ENCODE data around the gene GLRX3.

The GLRX3 gene

GRCh38 chr10:130213286-130214080 lies 77.3 kb downstream of the GLRX3 start:
- no peak for DNase-seq

GRCh38 chr10:130214431-130214830 lies 78.2 kb downstream of the GLRX3 start:
- no peak for DNase-seq

DNA sequence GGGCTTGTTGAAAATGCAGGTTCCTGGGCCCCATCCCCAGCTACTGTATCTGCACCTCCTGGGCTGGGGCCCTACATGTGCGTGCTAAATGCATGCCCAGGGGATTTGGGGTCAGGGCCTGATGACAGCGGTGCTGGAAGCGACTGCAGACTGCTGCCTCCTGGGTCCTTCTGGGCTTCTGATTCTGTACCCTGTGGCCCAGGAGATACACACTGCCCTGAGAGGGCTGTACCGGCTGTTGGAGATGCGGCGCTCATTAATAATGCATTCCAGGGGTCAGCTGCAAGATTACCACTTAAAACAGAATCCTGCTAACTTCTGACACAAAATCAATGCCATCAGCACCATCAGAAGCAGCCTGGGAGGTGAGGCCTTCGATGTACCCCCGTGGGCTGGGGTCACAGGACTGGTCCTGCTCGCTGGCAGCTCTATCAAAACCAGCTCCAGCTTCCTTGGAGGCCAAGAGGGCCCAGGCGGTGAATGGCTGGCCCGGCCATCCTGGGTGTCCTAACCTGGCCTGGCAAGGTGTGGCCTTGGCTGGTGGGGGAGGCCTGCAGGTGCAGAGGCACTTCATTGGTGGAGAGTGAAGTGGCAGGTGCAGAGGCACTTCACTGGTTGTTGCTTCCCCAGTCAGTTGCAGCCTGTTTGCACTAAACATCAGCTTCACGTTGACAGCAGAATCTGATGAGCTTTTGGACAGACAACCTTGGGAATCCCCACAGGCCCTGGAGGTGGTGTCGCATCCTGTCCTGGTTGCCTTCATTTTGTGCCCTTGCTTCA lies 79.2 kb downstream of the GLRX3 start:
- no peak for DNase-seq

DNA sequence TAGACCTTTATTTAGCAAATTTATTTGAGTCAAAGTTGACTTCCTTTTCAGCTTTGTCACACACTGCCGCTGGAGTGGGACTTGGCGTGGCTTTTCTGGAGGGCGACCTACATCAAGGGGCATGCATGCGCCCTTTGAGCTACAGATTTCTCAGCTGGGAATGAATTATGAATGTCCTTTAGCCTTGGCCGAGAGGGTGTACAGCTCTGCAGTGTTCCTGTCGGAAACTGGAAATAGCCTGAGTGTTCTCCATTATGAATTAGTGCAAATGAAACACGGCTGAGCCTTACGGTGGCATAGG lies 79.7 kb downstream of the GLRX3 start:
- DNase-seq = no peak

GRCh38 chr10:130218181-130218641 lies 82.0 kb downstream of the GLRX3 start:
- no peak for DNase-seq

DNA sequence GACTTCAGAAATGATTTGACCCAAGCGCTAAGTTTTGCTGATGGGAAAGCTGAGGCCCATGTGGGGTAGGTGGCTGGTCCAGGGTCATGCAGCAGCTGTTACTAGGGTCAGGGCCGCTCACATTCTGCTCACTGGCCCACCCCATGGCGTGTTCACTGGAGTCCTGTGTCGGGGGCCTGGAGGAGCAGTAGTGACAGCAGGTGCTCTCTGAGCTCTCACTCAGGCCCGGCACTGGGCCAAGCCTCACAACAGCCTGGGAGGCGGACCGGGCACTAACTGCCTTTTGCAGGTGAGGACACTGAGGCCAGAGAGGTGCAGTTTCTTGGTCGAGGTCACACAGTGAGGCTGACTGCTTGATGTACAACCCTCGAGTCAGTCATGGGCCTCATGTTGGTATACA lies 82.7 kb downstream of the GLRX3 start:
- DNase-seq = no peak

DNA sequence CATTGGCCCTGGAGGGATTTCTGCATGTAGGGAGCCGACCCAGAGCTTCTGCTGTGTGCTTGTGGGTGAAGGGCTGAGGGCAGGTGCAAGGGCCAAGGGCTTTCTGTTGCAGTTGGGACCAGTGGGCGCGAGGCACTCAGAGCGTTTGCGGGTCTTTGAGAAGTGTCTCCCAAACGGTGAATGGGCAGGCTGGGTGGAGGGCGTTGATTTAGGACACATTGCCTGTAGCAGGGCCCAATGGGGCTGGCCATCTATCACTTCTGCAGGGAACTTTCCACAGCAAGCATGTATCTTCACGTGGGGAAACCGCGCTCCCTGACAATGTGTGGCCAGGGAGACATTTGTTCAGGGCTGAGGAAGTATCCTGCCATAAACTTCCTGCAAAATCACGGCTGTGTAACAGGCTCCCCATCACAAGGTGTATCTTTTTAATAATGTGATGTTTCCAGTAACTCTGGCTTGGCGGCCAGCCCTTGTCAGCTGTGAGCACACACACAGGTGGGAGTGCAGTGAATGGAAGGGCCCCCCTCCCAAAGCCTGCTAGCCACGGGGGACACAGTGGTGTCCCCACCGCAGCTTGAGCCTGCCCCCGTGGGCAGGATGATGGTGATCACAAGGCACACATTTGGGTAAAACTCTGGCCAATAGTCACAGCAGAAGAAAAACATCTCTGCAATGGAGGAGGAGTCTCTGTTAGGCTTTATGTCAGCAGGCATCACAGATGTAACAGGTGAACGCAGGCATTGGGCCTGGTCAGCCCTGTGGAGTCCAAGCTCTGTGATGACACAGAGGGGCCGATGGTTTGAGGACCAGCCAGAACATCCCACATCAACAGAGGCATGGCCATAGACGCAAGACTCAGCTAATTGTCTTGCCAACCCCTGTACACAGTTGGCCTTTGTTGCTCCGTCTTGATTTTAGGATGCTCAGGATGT lies 84.3 kb downstream of the GLRX3 start:
- DNase-seq = no peak

- no peak for DNase-seq
Observed at GRCh38 chr10:130221456-130222375, 85.5 kb downstream of the GLRX3 start.

GRCh38 chr10:130222381-130222780 lies 86.2 kb downstream of the GLRX3 start:
- DNase-seq = no peak

DNA sequence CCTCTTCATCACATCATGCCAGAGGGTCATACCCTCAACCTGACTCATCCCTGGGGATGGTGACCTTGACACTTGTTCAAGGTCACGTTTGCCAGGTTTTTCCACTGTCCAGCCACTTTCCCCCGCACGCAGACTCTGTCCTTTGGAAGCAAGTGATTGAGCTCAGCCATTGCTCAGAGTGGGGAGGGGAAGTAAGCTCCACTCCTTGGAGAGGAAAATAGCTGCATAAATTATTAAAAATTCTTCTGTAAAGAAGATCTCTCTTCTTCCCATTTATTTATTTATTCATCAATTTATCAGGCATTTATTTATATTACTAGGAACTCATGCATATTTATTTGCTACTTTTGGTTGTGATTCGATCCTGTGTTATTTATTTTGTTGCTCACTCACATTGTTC lies 88.0 kb downstream of the GLRX3 start:
- DNase-seq = no peak

- DNase-seq = no peak
Observed at GRCh38 chr10:130226012-130226411, 89.8 kb downstream of the GLRX3 start.

GRCh38 chr10:130227883-130228282 lies 91.7 kb downstream of the GLRX3 start:
- no peak for DNase-seq
